Thyroid gland (tissue), 4 donors: ENCODE results near the gene TNNC1.

Experiments used
- CTCF ChIP-seq, 6 experiments: fragments of 200-600 bp in 3 of 6; fragments of 450-650 bp in 3 of 6; sonication (generic) in 3 of 6; IDR thresholded peaks; one replicate each; pipeline ENCODE4 v1.5.1; 2016 to 2019; ENCODE audit warnings: antibody characterized with exemption in 6 of 6, mild to moderate bottlenecking in 2 of 6, inconsistent platforms in 1 of 6, moderate library complexity in 1 of 6
- POLR2A ChIP-seq, 2 donors: fragments of 450-650 bp; IDR thresholded peaks; one replicate each; pipeline ENCODE4 v1.6.1; 2017; ENCODE audit warnings: antibody characterized with exemption in 2 of 2, mild to moderate bottlenecking in 2 of 2, moderate library complexity in 1 of 2

DNA sequence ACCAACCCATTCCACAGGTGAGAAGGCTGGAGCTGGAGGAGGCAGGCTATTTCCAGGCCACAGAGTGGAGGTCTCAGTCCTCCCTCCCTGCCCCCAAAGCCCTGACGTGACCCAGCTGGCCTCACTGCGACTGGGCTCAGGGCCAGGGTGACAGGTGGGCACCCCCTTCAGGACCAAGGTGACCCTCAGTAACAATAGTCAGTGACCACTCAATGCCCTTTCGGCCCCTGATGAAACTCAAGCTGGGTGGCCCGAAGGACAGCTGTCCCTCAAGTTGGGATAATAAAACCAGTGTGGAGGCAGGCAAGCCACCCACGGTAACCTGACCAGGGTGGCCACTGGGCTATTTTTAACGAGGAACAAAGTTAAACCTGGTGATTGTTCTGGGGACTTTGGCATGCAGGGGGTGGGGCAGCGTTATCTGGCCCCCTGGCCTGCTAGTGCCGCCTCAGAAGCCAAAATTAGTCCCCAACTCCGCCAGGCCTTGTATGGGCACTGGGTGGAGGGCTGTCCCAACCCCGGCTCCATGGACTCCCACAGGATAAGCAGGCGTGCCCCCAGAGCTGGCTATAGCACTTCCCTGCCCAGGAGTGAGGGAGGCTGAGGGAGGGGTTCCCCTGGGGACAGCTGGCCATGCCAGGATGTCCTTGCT lies 1.1 kb downstream of the TNNC1 start:
- TF ChIP-seq CTCF (IDR thresholded peaks at IDR 0.05), result no peak
- TF ChIP-seq POLR2A (IDR thresholded peaks at IDR 0.05), result no peak
